ENCODE data around the gene GOLGA6L9.
"Not testable (repeated sequence)": the region's sequence is repeated elsewhere in the genome, so short reads cannot be mapped to it uniquely, and the experiment has no call there.

The GOLGA6L9 gene, protein sequence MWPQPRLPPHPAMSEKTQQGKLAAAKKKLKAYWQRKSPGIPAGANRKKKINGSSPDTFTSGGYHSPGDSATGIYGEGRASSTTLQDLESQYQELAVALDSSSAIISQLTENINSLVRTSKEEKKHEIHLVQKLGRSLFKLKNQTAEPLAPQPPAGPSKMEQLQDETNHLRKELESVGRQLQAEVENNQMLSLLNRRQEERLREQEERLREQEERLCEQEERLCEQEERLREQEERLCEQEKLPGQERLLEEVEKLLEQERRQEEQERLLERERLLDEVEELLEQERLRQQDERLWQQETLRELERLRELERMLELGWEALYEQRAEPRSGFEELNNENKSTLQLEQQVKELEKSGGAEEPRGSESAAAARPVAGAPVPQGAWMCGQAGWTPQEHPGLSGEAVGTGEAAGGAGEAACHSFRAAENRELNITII

DNA sequence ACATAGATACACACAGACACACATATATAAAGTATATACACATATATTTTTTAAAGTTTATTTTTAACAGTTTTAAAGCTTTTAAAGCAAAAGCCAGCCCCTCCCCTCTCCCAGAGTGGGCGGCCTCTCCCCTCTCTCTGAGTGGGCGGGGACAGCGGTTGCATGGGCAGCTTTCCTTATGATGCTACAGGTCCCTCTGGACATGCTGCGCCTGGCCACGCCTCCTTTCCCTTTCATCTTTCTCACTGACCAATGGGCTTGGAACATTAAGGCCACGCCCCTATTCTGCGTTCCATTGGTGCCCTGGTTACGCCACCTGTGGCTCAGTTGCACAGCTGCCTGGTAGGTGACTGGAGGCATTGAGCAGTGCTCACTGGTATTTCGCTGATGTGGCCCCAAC is at the start of gene GOLGA6L9:
Gene GOLGA6L9 (plus strand): TSS at position 124 of the 400 bp plus-strand sequence. CDS start 264 bp downstream, at position 388.
- intact Hi-C loops (cut with DNase I), result not testable (repeated sequence)

DNA sequence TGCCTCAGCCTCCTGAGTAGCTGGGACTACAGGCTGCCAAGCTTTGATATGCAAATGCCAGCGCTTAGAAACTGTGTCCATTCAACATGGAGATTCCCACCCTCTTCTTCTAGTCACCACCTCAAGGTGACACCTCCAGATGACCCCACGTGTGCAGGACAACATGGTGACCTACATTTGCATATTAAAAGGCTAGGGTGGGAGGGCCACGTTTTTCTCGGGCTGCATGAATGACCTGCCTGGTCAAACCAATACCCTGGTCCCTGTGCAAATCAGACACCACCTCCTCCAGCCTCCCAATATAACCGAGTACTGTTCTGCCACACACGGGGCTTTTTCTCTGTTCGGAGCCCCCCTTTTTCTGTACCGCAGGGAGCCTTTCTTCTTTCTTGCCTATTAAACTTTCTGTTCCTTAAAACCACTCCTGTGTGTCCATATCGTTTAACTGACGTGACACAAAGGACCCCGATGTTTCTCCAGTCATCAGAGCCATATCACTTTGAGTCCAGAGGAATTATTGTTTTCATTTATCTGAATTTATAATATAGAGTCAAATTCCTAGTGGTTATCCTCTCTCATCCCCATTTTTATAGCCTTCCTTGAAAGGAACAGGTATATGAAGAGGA is 48.2 kb upstream of the GOLGA6L9 start:
- DNase-seq; intact Hi-C loops (cut with DNase I): not testable (repeated sequence)

More for the DNA sequence above, at the start of gene GOLGA6L9:
- not testable (repeated sequence) for DNase-seq

DNA sequence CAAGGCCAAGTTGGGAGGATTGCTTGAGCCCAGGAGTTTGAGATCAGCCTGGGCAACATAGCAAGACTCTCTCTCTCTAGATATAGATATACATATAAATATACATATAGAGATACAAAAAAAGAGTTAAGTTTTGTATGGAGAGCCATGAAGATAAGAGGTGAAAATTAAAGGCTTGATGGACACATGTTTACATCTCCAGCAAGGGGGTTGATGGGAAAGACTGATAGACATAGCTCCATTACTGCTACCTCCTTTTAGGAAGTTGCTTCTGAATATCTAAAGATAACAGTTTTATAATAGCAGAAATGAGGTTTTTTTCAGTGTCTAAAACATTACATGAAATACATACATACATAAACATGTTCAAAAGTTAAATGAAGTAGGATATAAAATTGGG is 42.4 kb upstream of the GOLGA6L9 start:
- DNase-seq; intact Hi-C loops (cut with DNase I): not testable (repeated sequence)

DNA sequence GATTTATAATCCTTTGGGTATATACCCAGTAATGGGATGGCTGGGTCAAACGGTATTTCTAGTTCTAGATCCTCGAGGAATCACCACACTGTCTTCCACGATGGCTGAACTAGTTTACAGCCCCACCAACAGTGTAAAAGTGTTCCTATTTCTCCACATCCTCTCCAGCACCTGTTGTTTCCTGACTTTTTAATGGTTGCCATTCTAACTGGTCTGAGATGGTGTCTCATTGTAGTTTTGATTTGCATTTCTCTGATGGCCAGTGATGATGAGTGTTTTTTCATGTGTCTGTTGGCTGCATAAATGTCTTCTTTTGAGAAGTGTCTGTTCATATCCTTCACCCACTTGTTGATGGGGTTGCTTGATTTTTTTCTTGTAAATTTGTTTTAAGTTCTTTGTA is 39.5 kb upstream of the GOLGA6L9 start:
- intact Hi-C loops (cut with DNase I); DNase-seq: not testable (repeated sequence)

DNA sequence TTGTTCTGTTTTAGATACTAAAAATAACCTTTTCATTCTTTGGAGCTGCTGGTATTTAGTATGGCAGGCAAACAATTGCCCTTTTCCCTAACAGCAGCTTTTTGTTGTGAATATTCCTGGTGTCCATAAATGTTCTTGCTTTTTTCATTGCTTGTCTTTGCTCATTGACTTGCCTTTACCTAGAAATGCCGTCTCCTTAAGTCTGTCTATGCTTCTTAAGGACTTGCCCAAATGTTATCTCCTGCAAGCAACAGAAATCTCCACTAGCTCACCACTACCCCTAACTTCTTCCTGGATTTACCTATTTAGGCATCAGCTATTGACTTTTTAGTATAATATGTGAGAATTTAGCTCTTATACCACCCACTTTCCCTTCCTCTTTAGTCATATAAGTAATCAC is 37.5 kb upstream of the GOLGA6L9 start:
- intact Hi-C loops (cut with DNase I); DNase-seq: not testable (repeated sequence)

DNA sequence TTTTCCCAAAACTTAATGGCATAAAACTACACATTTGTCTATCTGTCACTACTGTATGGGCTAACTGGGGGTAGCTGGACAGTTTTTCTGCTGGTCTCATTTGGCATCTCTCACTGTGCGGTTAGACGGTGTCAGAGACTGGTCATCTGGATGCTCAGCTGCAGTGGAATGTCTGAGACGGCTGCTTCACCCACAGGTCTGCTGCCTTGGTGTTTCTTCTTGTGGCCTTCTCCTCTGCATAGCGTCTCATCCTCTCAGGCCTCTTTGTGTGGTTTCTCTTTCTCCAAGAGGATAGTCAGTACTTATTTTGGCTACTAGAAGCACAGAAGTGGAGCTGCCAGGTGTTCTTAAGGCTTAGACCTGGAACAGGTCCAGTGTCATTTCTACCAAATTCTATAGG is 35.9 kb upstream of the GOLGA6L9 start:
- intact Hi-C loops (cut with DNase I), result no loop called here
- DNase-seq, result no peak

DNA sequence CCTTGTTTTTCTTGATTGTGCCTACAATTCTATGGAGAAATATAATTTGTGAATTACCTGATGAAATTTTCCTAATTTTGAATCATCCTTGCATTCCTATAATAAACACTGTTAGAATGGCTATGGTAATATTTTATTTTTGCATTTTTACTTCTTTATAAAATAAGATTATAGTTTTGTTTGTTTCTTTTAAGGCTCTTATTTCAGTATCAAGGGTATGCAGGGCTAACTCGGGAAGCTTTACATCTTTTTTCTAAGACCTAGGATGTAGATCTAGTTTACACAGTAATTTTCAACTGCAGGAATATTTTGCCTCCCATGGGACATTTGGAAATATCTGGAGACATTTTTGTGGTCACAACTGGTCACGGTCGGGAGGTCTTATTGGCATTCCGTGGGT is 33.8 kb upstream of the GOLGA6L9 start:
- intact Hi-C loops (cut with DNase I), result not testable (repeated sequence)

DNA sequence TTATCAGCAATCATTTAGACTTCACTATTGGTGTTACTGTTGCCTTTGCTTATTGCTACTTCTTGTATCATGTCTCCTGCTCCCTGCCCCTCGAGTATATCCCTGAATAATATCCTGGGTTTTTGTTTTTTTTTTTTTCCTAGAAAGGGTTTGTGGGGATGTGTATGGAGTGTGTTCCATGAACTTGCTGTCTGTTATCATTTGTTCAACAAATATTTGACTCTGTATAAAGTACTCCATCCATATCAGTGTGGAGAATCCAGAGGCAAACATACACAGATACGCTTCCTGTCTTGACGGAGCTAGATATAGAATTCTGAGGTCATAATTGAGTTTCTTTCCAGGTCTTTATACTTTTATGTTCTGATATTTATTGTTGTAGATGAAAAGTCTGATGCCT is 31.8 kb upstream of the GOLGA6L9 start:
- intact Hi-C loops (cut with DNase I), result no loop called here
- no peak for DNase-seq

More for the DNA sequence above, 33.8 kb upstream of the GOLGA6L9 start:
- DNase-seq, result not testable (repeated sequence)

DNA sequence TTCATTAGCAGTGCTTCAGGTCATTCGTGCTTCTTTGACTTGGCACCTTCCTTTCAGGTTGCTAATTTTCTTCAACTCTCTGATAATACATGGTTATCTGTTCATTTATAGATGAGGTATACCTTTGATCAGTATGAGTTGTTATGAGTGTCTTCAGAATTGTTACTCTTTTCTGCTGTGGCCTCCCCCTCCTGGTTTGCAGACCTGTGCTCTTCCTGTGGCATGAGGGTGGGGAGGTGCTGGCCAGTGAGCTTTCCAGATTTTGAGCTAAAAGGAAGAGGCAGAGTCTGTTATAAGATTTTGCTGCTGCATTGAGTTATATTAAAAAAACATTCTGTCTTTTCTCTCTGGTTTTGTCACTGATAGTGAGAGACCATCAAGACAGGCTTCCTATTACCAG is 30.8 kb upstream of the GOLGA6L9 start:
- no peak for DNase-seq
- intact Hi-C loops (cut with DNase I), result no loop called here

DNA sequence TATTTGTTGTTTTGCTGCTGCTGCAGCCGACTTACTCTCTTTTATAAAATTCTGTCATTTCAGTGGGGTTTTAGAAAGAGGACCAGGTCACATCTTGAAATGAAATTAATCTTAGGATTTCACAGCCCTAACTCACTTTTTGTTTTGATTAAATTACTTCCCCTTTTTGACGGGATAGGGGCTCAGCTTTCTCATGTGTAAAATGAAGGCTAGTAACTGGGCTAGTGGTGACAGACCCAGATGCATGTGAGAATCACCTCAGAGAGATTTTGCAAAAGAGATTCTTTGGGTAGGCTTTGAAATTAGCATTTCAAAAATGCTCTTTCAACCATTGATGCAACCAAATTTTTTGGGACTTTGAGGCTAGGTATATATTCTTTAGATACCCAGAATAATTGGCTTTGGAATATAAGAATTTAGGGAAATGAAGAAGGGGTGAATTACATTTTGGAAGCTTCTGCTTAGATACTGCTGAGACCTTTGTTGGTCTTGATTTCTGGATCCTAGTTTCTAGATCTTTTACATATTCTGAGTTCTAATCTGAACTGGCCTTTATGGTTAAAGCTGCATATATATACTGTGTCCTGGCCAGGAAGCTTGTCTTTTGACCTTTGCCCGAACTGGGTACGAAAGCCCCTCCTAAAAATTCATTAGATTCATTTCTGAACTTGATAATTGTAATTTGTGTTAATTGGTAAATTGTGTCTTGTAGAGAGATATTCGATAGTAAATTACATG is 30.1 kb upstream of the GOLGA6L9 start:
- intact Hi-C loops (cut with DNase I); DNase-seq: not testable (repeated sequence)

DNA sequence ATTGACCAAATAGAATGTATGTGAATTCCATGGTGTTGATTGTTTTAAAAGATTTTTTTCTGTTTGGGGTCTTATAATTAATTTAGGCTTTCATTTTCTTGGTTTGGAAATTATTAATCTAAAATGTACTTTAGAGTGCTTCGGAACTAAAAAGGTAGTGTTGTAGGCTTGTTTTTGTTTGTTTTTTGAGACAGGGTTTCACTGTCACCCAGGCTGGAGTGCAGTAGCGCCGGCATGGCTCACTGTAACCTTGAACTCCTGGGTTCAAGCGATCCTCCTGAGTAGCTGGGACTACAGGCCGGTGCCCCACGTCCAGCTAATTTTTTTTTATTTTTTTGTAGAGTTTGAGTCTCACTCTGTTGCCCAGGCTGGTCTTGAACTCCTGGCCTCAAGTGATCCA is 27.7 kb upstream of the GOLGA6L9 start:
- DNase-seq; intact Hi-C loops (cut with DNase I): not testable (repeated sequence)

DNA sequence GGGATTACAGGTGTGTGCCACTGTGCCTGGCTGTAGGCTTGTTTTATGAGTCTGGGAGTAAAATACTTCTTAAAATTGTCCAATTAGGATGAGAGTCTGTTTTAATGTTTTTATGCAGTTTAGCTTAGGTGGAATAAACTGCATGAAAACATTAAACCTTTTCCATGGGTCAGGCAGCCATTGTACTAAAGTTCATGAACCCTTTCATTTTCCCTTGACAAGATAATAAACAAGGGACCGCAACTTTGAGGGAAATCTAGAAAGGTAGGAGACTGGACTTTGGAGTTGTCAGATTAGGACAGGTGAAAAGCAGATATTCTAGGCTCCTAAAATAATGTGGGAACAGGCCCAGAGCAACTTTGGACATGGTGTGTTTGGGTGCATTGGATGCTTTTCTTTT is 27.3 kb upstream of the GOLGA6L9 start:
- DNase-seq; intact Hi-C loops (cut with DNase I): not testable (repeated sequence)

DNA sequence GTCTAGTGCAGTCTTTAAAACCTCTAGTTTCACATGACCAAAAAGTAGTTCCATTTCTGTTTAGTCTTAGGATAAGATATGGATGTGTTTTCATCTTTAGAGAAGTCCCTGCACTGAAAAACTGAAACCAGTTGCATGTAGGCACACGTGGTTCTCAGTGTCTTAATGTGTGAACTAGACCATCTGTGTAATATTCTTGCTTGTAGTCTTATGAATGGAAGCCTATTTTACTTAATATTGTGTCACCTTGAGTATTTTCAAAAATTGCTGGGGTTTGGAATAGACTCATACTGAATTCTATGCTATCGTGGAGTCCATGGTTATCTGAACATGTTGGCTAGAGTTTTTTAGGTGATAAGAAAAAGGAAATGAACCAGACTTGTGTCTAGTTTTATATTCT is 23.4 kb upstream of the GOLGA6L9 start:
- intact Hi-C loops (cut with DNase I); DNase-seq: not testable (repeated sequence)

DNA sequence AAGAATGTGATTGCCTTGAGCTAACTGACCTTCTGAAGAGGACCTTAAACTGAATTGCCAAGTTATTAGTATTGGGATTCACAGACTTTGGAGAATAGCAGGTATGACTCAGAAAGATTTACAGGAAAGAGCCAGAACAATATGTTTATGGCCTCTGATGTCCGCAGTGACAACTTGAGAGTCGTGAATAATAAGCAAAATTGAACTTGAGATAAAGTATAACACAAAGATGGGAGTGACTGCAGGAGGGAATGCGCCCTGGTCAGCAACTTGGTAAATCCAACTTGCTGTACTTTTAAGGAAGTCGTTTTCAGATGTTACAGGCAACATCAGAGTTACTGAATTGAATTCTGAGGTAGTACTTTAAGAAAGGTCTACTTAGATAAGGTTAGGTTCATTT is 19.3 kb upstream of the GOLGA6L9 start:
- intact Hi-C loops (cut with DNase I); DNase-seq: not testable (repeated sequence)

DNA sequence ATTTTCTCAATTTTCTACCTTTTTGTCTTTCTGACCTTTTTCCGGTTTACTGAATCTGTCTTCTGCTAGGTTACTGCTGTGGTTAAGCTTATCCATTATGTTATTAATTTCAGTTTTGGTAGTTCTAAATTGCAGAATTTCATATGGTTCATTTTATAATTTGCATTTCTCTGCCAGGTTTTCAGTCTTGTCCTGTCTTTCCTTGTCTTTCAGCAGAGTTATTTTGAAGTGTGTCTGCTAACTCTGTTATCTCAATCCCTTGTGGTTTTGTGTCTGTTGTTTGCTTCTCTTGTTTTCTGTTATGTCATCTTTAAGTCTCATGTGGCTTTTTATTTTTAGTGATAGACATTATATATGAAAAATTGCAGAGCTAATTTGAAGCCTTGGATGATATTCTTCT is 18.0 kb upstream of the GOLGA6L9 start:
- intact Hi-C loops (cut with DNase I); DNase-seq: not testable (repeated sequence)

DNA sequence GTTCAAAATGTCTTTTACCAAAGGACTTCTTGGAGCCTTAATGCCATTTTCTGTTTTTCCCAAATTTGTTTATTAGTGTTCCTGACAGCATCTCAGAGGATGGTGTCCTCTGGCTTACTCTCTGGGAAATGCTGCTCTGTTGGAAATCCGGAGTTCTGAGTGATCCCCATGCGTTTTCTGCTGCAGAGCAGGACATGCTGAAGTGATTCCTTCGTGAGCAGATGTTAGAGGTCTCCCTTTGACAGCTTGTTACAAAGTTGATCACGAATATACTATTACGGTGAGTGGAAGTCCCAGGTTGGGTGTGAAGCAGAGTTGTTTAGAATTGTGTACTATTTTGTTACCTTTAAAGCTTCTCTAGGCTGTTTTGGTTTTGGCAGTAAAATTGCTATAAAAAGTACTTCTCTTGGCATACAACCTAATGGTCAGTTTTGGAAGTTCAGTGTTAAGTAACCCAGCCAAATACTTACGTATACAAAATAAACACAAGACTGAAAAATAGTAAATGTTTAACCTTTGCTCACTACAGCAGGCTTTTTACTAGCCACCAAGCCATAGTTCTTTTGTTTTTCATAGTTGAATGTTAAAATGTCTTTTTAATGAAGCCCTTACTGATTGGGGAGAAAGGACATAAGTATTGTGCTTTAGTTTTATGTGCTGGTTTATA is 15.0 kb upstream of the GOLGA6L9 start:
- intact Hi-C loops (cut with DNase I); DNase-seq: not testable (repeated sequence)

DNA sequence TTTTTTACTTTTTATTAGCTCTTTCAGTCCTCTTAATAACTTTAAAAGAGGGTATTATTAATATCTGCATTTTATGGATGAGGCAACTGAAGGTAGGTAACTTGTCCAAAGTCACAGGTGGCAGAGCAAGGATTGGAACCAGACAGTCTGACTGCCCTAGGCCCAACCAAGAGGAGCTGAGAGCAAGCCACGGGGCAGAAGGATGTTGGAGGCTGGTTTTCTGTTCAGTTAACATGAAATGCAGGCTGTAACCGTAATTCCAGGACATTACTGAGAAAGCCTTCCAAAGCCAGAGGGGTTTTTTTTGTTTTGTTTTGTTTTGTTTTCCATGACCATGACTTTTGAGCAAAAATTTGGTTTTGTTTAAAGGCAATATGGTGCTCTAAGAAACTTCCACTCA is 9.1 kb upstream of the GOLGA6L9 start:
- DNase-seq; intact Hi-C loops (cut with DNase I): not testable (repeated sequence)

DNA sequence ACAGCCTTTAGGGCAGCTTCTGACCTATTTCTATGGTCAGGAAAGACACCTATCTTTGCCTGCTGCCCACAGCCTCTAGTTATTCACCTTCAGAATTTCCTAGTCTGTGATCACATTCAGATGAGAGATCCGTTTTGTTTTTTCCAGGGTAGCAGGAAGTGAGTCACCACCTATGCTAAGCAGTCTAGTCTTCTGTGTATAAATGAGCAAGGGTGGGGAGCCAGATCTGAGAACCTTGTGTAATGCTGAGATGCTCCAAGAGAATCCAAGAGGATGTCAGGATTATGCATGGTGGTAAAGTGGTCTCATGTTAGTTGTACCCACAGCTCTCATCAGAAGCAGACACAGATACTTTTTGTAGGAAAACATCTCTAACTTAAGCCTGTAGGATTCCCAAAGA is 8.7 kb upstream of the GOLGA6L9 start:
- intact Hi-C loops (cut with DNase I); DNase-seq: not testable (repeated sequence)

DNA sequence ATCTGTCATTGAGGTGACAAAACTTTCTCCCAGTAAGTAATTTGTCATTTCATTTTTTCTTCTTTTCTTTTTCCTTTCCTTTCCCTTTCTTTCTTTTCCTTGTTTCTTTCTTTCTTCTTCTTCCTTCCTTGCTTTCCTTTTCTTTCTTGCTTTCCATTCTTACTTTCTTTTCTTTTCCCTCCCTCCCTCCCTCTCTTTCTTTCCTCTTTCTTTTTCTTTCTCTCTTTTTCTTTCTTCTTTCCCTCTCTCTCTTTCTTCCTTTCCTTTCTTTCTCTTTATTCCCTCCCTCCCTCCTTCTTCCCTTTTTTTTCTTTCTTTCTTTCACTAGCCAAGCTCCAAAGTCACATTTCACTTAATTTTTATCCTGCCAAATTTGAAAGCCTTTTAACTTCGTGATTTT is 2.5 kb upstream of the GOLGA6L9 start:
- DNase-seq; intact Hi-C loops (cut with DNase I): not testable (repeated sequence)

DNA sequence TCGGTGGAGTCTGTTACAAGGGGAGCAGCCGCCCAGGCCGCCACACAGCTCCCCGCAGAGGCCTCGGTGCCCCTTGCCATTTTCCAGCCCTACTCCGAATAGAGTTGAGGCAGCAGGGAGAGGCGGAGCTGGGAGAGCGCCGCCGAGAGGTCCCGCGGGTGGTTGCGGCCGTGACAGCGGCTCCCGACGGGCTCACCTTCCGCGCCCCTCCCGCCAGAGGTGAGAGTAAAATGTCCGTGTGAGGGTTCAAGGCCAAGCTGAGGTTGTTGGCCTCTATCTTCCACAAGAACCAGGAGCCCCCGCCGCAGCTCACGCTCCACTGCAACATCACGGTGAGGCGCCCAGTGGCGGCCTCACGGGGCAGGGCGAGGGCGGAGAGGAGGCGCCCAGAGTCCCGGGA is 15.8 kb downstream of the GOLGA6L9 start:
- intact Hi-C loops (cut with DNase I), result not testable (repeated sequence)
- peak in 7 of 10 donors; percentile 16 to 78 (median 31) for DNase-seq

Measured in posterior cingulate gyrus (tissue), 11 donors.